ENCODE measurements around the gene NTM.

NTM gene

DNA sequence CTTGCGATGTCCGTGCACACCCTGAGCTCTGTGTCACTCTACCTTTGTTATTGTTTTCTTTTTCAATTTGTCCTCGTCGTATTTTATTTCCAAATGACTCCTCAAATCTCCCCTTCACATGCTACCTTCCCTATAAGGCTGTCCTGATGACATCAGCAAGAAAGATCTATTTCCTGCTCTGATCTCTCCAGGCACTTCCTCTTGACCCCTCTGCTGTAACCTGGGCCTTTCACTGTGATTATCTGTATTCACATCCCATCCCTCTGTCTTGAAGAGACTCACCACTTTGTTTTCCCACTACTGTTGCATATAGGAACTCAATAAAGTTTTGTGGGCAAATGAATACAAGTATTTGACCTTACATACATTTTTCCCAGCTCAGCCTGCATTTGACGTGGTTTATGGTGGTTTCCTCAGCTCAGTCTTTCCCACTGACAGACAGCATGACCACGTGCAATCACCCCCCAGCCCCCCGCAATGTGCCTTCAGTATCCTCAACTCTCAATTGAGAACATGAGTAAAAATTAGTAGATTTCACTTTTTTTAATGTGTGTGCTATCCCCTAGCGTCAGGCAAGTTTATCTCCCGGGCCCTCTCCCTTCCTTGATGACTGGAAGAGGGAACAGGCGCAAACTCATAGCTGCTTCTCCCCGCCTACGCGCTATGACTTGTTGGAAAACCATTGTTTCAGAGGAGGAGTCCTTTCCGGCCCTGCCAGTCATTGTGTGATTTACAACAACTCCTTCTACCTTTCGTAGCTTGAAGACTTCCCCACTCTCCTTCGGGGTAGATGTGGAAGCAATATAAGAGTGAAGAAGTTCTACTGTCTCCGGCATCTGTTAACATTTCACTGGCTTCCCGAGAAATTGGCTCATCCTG lies 498.5 kb downstream of the NTM start:
- TF ChIP-seq, protein P1, sequence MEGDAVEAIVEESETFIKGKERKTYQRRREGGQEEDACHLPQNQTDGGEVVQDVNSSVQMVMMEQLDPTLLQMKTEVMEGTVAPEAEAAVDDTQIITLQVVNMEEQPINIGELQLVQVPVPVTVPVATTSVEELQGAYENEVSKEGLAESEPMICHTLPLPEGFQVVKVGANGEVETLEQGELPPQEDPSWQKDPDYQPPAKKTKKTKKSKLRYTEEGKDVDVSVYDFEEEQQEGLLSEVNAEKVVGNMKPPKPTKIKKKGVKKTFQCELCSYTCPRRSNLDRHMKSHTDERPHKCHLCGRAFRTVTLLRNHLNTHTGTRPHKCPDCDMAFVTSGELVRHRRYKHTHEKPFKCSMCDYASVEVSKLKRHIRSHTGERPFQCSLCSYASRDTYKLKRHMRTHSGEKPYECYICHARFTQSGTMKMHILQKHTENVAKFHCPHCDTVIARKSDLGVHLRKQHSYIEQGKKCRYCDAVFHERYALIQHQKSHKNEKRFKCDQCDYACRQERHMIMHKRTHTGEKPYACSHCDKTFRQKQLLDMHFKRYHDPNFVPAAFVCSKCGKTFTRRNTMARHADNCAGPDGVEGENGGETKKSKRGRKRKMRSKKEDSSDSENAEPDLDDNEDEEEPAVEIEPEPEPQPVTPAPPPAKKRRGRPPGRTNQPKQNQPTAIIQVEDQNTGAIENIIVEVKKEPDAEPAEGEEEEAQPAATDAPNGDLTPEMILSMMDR (IDR thresholded peaks at IDR 0.05; ENCODE audit: borderline replicate concordance, insufficient read depth, low read depth, low read length): no peak

DNA sequence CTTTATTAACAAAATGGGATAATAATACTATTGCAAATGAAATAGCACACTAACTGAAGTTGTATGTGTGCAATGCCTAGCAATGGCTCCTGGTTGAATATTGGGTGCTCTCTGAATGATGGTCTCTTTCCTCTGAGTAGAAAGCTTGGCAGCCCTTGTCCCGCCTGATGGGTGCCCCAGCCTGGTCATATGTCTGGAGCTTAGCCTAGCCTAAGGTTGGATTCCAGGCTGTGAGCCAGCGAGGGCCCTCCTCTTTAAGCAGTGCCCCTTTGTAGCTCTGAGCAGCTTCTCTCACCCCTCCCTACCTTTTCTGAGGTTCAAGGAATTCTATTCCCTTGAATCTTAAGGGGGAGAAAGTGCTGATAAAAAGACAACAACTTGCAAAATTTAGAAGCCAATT lies 499.9 kb downstream of the NTM start:
- no peak overlapping the region for H3K4me3 ChIP-seq (ENCODE audit: low read depth, low read length)
- TF ChIP-seq, protein P1 (IDR thresholded peaks at IDR 0.05; ENCODE audit: borderline replicate concordance, insufficient read depth, low read depth, low read length): no peak

More for the DNA sequence above, 498.5 kb downstream of the NTM start:
- H3K4me3 ChIP-seq (ENCODE audit: low read depth, low read length): no peak overlapping the region

DNA sequence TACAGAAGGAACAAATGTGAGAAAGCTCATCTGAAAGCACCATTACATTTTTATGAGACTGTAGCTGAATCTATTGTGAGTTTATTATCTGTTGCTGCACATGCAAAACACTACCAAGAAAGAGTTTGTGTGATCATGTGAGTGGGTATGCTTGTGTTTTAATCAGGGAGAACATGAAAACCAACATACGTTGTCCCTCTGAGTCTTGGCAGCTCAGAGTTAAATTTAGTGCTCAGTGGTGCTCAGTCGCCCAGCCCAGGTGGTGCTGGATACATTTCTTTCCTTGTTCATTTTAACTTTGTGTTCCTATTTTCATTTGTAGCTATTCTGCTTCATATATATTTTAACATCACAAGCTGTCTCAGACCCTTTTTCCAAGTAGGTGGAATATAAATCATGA lies 500.6 kb downstream of the NTM start:
- TF ChIP-seq, protein P1 (IDR thresholded peaks at IDR 0.05; ENCODE audit: borderline replicate concordance, insufficient read depth, low read depth, low read length): no peak
- no peak overlapping the region for H3K4me3 ChIP-seq (ENCODE audit: low read depth, low read length)

DNA sequence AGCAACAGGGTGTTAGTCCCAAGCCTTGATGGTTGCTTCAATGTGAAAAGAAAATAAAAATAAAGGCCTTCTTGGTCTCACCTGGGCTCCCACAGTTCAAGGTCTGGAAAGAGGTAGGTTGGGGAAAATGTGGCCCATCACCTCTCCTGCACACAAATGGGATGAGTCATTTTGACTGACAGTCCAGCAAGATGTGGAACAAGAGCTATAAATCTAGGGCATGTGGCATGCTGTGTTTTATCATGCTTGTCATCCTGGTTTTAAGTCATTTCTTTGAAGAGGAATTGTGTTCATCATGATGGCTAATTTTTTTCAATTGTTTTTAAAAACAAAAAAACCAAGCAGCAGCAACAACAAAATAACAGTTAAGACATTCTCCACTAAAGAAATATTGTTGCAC lies 503.7 kb downstream of the NTM start:
- TF ChIP-seq, protein P1 (IDR thresholded peaks at IDR 0.05; ENCODE audit: borderline replicate concordance, insufficient read depth, low read depth, low read length): no peak
- no peak overlapping the region for H3K4me3 ChIP-seq (ENCODE audit: low read depth, low read length)

DNA sequence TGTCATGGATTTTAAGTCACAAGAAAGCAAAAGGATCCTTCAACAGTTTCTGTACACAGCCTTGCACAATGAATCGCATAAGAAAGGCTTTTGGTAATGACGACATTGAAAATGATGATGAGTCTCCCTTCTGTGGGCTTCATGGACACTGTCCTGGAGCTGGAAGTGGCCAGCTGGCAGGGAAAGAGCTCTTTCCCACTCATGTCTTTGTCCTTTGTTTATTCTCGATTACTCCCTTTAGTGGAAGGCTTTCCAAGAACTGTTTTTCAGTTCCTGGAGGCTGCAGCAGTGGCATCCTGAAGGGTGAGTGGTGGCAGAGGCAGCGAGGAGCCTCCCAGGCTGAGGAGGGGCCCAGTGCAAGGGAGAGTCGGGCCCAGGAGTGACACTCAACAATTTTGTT lies 505.2 kb downstream of the NTM start:
- no peak overlapping the region for H3K4me3 ChIP-seq (ENCODE audit: low read depth, low read length)
- TF ChIP-seq, protein P1 (IDR thresholded peaks at IDR 0.05; ENCODE audit: borderline replicate concordance, insufficient read depth, low read depth, low read length): no peak

DNA sequence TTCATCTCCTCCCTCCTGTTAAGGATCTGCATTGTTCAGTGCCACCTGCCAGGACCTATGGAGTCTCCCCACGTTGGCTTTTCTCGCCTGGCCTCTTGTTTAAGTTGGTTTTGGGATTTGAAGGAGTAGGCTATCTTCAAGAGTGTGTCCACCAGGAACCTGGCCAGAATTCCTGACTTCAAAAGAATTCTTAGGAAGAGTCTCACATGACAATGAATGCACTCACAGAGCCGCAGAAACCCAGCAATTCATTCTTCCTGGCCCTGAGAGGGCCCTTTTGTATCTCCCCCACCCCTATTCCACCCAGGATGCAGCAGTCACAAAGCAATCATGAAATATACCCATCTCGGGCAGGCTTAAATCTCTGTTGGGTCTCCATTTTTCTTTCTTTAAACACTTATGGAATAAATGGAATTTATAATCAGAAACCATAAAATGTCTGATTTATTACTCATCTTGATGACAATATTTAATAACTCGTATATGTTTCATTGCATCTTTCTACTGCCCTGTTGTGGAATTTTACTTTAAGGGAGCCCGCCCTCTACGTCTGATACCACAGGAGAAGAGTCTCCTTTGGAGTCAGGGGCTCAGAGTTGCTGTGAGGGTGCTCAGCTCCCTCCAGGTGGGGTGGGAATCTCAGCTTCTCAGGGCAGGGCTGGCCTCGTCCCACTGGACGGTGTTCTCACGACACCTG lies 507.0 kb downstream of the NTM start:
- TF ChIP-seq, protein P1 (IDR thresholded peaks at IDR 0.05; ENCODE audit: borderline replicate concordance, insufficient read depth, low read depth, low read length): no peak
- H3K4me3 ChIP-seq (ENCODE audit: low read depth, low read length): no peak overlapping the region

Data from GM12875 (cell line).